Measurements from ENCODE around the gene ADARB2.

ADARB2 gene

DNA sequence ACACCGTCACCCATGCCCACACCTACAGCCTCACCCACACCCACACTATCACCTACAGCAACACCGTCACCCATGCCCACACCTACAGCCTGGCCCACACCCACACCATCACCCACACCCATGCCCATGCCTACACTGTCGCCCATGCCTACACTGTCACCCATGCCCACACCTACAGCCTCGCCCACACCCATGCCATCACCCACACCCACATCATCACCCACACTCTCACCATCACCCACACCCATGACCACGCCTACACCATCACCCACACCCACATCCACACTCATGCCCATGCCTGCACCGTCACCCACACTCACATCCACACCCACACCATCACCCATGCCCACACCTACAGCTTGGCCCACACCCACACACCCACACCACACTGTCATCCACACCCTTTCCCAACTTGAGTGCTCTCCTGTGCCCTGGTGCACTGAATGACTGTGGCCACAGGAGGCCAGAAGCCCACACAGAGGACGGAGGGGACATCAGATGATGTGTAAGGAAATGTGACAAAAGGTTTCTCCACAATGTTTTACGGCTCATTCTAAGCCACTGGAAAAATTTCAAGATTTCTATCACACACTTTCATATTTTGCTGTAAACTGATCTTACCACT is 527.9 kb downstream of the ADARB2 start:
- no peak for DNase-seq

DNA sequence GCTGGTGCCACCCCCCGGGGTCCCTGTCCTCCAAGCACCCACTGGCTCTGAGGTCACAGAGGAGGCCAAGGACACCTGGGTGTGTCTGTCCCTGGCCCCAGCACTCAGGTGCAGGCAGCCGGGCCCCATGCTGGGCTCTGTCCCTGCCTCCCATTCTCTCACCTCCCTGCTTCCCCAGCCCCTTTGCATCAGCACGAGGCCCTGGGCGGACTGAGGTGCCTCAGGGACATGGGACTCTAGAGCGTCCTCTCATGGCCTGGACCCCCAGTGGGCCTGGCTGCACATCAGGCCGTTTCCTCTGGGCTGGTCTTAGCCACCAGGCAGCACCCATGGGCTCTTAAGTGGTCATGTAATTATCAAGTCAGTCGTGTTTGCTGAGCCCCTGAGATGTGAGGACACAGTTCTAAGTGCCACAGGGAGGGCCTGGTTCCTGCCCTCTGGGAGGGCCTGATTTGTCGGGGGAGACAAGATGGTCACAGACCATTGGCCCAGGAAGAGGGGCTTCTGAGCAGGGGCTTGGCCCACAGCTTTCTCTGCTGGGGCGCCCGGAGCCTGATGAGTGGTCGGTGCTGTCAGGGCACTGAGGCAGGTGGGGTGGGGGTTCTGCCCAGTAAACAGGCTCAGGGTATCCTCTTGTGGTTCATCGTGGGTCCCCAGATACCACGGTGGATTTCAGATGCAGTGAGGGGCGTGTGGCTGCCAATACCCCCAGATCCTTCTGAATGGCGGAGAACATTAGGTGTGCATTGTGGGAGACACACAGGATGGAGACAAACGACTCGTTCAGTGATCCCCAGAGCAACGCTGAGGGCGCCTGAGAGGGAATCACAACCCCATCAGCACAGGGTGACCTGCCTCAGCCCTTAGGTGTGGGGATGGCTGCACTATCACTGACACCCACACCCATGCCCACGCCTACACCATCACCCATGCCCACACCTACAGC is 528.7 kb downstream of the ADARB2 start:
- no peak for DNase-seq

DNA sequence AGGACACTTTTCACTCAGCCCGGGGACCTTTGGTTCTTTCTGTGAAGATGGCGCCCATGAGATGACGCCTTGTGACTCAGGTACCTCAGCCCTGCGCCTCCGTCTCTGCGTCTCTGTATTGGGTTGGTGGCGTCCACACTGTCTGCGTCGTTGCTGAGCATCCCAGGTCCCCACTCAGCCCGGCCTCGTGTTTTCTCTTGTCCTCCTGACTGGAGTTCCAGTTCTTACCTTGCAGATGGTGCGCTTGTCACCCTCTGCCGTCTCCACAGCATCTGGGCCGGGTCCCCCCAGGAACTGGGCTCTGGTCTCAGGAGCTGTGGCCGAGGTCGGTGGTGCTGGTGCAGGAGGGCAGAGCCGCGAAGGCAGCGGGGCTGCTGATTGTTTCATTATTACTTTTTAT is 530.7 kb downstream of the ADARB2 start:
- no peak for DNase-seq

DNA sequence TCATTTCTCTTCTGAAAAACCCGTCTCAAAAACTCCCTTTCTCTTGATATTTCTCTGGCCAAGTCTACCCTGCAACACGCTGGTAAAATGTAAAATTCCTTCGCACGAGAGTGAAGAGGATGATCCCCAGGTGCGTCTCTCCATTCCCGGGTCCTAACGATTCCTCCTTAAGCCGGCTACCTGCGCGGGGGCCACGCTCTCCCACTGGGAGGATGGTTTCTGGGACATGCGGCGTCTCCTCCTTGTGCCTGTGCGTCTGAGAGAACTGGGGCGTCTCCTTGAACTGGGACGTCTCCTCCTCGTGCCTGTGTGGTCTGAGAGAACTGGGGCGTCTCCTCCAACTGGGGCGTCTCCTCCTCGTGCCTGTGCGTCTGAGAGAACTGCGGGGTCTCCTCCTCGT is 531.2 kb downstream of the ADARB2 start:
- DNase-seq = no peak

DNA sequence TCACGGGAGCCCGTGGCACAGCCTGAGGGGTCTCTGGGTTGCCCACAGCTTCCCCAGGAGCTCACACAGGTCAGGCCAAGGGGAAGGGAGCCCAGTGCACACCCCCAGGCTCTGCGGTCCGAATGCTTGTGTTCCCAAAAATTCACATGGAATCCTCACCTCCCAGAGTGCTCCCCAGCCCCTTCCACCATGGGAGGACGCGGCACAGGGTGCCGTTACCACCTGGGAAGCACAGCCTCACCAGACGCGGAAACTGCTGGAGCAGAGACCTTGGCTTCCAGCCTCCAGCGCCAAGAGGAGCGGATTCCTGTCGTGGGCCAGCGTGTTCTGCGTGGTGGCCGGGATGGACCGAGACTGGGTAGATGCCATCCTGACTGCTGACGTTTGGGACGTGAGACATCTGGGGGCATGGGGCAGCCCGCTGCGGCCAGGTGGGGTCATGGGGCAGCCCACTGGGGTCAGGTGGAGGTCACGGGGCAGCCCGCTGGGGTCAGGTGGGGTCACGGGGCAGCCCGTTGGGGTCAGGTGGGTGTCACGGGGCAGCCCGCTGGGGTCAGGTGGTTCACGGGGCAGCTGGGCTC is 531.8 kb downstream of the ADARB2 start:
- DNase-seq = no peak

DNA sequence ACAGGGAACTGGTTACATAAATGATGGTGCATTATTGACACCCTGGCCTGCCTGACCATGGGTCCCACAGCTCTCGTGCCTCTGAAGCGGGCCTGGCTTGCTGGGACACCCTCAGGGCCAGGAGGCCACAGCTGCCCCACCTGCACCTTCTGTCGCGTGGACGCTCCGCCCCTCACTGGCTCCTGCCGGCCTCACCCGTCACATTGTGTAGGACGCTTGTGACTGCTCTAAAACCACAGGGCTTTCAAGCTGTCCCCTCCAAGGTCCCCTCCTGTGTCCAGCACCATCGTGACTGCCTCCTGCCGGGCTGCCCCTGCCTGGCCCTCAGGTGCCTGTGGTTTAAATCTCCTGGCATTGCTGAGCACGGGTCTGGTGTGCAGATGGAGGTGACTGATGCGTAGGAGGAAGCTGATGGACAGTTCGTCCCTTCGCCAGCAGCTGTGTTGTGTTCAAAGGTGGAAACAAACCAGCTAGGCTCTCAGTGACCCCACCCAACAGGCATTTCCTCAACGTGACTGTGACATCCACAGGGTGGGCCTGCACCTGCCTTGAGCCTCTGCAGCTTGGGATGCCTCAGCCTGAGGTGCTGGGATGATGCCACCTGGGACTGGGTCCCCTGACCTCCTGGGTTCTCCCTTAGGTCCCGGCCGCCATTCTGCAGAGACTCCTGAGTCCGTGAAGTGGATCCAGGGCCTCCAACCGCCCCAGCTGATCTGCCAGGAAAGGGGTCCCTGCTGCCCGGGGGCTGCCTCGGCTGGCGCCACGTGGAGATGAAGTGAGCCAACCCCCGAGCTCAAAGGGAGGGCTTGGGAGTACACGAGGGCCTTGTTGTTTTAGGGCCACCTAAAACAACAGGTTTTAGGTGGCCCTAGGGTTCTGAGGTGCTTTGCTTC is 532.6 kb downstream of the ADARB2 start:
- no peak for DNase-seq

DNA sequence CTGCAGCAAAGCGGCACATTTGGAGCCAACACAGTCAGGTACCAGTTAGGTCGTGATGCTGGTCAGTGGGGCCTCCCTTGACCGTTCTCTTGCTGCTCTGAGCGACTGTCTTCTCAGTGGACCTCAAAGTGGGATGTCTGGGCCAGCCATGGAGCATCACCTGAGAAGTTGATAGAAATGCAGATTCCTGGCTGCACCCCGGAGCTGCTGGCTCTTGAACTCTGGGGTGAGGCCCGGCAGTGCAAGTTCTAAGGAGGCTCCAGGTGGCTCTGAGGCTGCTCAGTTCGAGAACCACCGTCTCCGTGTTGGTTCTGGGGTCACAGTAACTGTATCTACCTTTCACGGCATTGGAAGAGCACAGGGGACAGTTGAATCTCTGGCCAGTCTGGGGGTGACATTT is 533.6 kb downstream of the ADARB2 start:
- no peak for DNase-seq

DNA sequence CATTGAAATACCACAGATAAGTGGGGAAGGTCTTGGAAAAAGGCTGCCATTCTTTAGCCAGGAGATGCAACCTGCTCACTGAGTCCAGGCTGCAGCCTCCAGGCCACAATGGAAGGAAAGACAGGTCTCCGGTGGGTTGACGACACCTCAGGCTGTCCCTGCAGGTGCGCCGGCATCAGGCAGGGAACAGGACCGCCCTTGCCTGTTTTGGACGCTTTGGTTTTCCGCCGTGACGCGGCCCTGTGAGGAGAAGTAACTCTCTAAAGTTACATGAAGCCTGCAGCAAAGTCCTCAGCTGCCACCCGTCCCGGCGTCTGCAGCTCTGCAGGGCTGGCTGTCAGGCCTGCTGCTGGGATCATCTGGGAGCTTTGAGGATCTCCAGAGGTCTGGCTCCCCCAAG is 534.1 kb downstream of the ADARB2 start:
- no peak for DNase-seq

DNA sequence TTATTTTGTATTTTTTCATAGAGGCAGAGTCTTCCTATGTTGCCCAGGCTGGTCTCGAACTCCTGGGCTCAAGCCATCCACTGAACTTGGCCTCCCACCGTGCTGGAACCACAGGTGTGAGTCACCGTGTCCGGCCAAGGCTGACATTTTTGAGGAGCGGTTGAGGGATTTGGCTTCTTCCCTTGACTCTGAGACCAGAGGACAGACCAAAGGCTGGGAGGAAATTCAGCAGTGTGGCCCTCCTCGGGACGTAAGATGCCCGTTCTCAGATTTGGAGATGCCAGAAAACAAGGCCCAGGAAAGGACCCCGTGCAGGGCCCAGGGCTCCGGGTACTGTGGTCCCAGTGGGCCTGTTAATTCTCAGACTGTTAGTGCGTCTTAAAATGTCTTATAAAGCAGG is 535.0 kb downstream of the ADARB2 start:
- no peak for DNase-seq

DNA sequence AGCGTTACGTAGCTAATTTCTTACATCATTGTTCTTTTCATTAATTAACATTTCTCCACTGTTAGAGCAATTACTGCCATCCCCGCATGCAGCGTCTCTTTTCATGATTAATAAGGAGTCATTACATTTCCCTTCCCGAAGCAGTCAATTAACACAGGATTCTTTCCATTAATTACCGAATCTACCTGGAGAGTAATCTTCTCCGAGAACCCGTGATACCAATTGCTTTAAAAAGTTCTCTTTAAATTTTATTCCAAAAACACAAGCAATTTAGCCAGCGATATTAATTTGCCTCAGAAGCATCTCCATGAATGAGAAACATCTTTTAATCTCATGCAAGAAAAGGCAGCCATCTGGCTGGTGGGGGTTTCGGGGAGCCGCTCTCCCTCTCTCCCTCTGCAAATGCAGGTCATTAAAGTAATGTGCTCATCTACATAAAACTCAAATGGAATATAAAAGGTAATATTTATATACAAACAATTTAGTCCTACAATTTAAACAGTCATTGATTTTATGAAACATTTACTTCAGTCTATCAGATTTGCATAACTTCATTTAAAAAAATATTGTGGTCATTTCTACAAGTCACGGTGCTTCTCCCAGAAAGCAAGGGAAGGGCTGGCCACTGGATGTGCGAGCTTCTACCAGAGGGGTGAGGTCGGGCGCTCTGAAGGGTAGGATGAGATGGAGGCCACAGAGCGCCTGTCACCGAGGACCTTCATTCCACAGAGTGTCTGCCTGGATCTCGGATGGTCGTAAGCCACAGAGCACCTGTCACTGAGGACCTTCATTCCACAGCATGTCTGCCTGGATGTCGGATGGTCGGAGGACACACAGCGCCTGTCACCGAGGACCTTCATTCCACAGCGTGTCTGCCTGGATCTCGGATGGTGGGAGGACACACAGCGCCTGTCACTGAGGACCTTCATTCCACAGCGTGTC is 536.2 kb downstream of the ADARB2 start:
- no peak for DNase-seq

DNA sequence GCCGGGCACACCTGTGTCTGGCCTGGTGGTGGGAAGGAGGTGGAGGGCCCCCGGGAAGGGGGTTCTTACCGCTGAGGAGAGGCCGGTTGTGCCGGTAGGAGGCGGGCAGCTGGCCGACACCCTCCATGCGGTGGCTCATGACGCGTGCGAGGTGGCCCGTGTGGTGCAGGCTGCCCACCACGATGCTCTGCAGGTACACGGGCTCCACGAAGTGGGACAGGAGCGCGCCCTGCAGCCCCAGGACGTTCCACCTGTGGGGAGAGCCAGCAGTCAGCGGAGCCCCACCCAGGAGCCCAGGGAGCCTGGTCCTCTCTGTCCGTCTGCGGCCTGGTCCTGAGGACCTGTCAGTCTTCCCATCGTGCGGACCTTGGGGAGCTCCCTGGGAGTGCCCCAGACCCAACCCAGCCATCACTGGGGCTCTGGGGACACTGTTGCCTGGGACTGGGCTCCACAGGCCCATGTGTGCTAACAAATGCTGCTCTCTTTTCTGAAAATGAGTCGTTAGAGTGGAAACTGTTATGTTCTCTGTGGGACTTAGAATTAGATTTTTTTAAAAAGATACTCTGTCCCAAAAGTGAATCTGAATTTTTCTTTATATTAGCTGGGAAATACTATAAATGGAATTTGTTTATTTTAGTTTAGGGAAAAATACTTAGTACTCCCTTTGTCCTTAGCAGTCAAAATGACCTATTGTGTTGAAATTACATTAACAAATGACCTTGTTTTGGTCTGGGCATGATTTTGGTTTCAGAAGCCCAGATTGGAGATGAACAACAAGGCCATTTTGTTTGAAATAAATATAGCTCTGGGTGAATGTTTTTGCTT is 537.2 kb downstream of the ADARB2 start:
- no peak for DNase-seq

DNA sequence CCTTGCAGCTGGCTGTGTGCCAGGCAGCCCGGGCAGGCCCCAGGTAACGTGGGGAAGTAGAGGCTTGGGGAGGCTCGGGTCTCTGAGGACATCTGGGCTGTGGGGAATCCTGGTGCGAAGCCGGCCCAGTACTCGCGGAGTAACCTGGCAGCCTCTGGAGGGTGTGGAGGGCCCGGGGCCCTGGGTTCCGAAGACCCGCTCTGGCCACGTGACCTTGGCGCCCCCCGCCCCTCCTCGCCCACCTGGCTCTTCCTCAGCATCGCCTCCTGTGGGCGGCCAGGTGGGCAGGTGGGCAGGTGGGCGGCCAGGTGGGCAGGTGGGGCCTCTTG is 538.0 kb downstream of the ADARB2 start:
- no peak for DNase-seq

DNA sequence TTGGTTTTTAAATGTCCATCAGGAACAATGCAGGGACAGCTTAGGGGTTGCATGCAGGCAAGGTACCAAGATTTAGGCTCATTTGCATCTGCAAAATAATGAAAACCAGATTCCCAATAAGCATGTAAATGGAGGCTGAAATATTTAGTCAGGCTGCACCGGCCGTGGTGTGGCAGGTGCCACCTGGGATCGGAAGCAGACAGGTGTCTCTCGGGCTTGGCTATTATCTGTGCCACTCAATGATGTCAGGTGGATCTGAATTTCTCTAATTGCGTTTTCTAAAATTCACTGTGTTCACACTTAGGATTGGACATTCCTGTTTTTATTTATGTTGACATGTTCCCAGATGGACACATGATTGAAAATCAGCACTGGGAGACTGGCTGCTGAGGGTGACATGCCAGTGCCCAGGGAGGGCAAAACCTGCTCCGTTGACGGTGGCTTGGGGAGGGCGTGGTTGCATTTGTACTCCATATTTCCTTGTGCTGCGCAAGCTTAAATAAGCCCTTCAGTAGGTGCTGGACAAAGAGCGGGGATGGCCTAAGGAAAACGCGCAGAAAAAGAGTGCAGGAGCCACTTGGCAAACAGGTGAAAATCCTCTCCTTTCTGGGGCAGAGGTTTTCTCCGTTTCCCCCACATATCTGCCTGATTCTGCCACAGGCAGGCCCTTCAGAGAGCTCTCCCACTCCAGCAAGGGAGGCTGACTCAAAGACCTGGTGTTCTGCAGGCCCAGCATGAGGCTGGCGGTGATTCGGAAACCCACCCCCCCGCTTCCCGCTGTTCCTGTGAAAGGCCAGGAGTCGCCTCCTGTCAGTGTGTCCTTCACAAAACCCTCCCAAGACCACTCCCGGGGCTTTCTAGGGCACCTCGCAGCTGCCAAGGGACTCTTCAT is 538.6 kb downstream of the ADARB2 start:
- peak; percentile 24 for DNase-seq

DNA sequence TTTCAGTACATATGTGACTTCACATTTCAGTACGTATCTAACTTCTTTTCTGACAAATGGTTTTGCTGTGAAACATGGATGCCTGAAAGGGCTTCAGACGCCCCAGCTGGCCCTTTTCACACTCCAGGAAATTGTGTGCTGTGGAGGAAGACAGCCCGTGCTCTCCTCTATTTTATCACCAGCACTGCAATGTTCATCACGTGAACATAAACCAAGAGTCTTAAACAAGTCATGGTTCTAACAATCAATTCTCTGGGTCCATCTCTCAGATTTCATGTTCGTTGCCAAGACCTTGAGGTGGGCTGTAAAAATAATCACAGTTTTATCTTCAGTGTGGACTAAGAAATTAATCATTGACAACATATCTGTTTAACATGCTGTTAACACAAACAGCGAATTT is 539.9 kb downstream of the ADARB2 start:
- no peak for DNase-seq

DNA sequence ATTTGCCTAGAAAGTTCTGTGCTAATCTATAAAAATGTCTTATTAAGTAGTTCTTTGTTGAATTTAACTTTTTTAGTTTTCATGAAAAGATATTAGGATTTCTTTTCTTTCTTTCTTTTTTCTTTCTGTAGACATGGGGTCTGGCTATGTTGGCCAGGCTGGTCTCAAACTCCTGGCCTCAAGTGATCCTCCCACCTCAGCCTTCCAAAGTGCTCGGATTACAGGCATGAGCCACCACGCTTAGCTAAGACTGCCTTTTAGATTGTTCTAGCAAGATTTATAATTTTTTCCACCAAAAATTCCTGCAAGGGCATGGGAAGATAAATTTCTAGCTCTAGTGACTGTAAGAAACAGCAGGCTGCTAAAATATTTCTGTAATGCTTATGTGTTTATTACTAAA is 540.7 kb downstream of the ADARB2 start:
- DNase-seq = no peak

DNA sequence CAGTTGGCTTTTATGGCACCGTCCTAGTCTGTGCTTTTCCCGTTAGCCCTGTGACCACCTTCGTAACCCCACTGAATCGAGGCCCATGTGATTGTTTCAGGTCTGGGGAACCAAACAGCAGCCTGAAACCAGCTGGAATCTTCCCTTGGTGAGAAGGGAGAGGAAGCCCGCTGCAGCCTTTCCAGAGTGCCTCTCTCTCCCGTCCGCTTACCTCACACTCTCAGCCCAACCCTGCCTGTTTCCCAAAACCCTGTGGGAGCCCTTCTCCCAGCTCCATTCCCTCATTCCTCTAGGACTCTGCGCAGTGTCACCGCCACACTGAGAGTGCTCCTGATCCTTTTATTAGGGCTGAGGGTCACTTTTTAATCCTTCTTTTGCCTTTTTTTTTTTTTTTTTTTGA is 541.5 kb downstream of the ADARB2 start:
- no peak for DNase-seq

DNA sequence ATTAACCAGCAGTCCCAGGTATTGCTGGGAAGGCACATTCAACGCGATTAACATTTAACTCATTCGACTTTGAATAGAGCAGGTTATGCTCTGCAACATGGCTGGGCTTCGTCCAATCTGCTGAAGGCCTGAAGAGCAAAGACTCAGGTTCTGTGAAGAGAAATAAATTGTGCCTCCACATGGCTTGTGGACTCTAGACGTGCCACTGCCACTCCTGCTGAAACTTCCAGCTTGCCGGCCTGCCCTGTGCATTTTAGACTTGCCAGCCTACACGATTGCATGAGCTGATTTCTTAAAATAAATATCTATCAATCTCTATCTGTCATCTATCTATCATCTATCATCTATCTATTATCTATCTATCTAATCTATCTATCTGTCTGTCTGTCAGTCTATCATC is 543.2 kb downstream of the ADARB2 start:
- DNase-seq = no peak

DNA sequence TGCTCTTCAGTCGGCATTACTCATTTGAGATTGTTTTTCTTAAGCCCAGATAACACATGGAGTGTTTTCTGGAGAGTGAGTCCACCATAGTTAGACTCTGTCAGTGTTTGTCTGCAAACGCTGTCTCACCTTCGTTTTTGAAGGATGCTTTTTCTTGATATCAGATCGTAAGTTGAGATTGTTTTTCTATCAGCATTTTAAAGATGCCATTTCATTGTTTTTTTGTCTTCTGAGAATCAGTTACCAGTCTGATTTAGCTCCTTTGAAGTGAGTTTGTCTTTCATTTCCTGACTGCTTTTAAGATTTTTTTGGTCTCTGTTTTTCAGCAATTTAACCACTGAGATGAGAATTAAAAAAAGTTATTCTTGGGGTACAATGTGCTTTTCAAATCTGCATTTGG is 543.8 kb downstream of the ADARB2 start:
- no peak for DNase-seq

DNA sequence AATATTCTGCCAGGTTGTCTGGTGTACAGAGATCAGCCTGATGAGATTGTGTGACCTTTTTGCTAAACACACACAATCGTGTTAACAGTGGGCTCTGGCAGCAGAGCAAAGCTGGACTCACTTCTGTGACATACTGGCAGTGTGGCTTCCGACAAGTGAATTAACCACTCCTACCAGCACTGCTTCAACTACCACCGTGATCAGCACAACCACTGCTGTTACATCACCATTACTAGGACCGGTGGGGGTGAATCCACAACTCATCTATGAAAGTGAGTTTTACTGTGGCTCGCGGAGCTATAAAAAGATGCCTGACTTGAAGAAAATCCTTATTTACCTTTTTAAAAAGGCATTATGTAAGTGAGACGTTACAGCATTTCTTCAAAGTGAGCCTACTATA is 545.6 kb downstream of the ADARB2 start:
- no peak for DNase-seq
